Activated T-cell treated with anti-CD3 and anti-CD28 coated beads, Interleukin-2, amount 50 U/mL, for 4 hours (primary cell): Measurements from ENCODE around the gene VCPKMT. TPM values are rescaled to one million over a fixed set of nuclear protein-coding genes. Genes with fewer than 3 reads are reported as not detected.

Source experiments
- ATAC-seq, 2 donors: fragments of 200-7000 bp; cut with Tn5 transposase; one replicate each; pipeline ENCODE4 v1.10.0; 2021
- DNase-seq: peaks from one replicate; pipeline ENCODE4 v3.0.0-alpha.2; 2020
- H3K27me3 Mint-ChIP-seq: one replicate; pipeline ENCODE4 v1.8.0; 2021; ENCODE audit warnings: low read depth, mixed read lengths
- H3K36me3 Mint-ChIP-seq: one replicate; pipeline ENCODE4 v1.8.0; 2022; ENCODE audit warnings: mixed read lengths; ENCODE audit not compliant: insufficient read depth
- H3K4me1 Mint-ChIP-seq: one replicate; pipeline ENCODE4 v1.8.0; 2021; ENCODE audit warnings: low read depth, mixed read lengths
- H3K4me3 Mint-ChIP-seq: one replicate; pipeline ENCODE4 v1.8.0; 2021; ENCODE audit warnings: mild to moderate bottlenecking, moderate library complexity, mixed read lengths
- H3K9me3 Mint-ChIP-seq: one replicate; pipeline ENCODE4 v1.8.0; 2021; ENCODE audit warnings: mixed read lengths
- total RNA-seq, 3 donors: library from RNA; stranded (reverse); gene quantifications; one replicate each; pipeline ENCODE4 v1.2.1, GENCODE V29; 2021

The VCPKMT gene
- total RNA-seq: 10 to 100 TPM; 16.0 to 21.8 (median 19.4) TPM

DNA sequence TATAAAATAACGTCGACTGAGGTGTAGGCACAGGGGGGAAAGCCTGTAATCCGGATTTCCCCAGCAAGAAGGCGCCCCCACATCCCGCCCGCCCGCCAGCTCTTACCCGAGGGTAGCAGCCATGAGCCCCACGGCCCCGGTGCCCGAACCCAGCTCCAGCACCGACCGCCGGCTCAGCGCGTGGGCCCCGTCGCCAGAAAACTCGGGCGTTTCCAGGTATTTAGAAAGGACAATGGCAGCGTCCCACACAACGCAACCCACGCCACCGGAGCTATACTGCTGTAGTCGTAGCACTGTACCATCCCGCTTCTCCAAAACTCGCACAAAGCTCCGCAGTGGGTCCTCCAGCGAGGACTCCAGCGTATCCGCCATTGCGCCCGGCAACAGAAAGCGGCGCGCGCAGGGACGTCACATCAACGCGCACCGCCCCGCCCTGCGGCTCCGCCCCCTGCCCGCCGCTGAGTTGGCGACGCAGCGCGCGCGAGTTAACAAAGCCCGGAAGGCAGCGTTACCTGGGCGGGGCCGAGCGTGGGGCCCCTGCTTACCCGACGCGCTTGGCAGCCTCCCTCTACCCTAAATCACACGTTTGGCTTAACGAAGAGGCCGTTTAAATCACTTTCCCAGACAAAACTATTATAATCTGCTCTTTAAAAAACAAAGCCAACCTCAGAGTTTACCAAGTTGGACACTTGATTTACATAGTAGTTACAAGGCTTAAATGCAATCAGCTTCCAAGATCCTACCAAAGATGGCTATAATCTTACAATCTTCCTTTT, at the start of gene VCPKMT:
TSS of gene VCPKMT (minus strand) at position 392 of the 776 bp plus-strand sequence. CDS start at position 372, 20 bp downstream.
- Mint-ChIP-seq H3K4me3 (peak within 1 kb of the TSS; percentile 95), H3K4me1 (peaks cover 31% of the 10 kb centered on the region), H3K9me3 (no peaks in the 10 kb centered on the region), H3K27me3 (no peaks in the 10 kb centered on the region), H3K36me3 (peaks cover 24% of the 10 kb centered on the region)
- DNase-seq: peak; percentile 96
- peak; percentile 99 for ATAC-seq

DNA sequence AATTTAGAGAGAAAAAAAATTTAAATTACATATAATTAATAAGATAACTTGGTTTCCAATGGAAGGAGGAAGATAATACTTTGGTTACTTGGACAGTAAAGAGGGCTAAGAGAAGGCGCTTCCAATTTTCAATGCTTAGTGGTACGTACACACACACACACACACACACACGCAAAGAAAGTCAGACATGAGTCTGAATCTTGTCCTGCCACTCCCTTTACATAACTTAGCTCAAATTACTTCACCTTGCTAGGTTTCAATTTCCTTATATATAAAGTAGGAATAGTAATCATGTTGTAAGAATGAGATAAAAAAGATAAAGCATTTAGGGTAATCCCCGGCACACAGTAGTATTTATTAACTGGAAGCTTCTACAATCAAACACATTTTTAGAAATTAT, 39.7 kb upstream of the VCPKMT start:
- ATAC-seq: no peak
- H3K4me1 Mint-ChIP-seq: no peaks in the 10 kb centered on the region
- H3K27me3 Mint-ChIP-seq: no peaks in the 10 kb centered on the region
- no peak for DNase-seq
- H3K36me3 Mint-ChIP-seq: peaks cover 15% of the 10 kb centered on the region
- no peak overlapping the region for H3K4me3 Mint-ChIP-seq
- no peaks in the 10 kb centered on the region for H3K9me3 Mint-ChIP-seq

DNA sequence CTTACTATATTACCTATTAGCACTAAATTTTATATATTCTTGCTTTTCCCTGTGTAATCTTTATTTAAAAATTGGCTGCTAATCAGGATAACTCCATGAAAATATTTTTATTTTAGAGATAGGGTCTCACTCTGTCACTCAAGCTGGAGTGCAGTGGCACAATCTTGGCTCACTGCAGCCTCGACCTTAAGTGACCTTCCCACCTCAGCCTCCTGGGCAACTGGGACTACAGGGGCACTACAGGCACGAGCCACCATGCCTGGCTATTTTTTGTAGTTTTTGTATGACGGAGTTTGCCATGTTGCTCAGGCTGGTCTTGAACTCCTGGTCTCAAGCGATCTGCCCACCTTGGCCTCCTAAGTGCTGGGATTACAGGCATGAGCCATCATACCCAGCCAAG, 32.4 kb upstream of the VCPKMT start:
- ATAC-seq: no peak
- Mint-ChIP-seq H3K4me3 (no peak overlapping the region), H3K27me3 (no peaks in the 10 kb centered on the region), H3K9me3 (no peaks in the 10 kb centered on the region), H3K4me1 (no peaks in the 10 kb centered on the region), H3K36me3 (peaks cover 24% of the 10 kb centered on the region)
- no peak for DNase-seq

DNA sequence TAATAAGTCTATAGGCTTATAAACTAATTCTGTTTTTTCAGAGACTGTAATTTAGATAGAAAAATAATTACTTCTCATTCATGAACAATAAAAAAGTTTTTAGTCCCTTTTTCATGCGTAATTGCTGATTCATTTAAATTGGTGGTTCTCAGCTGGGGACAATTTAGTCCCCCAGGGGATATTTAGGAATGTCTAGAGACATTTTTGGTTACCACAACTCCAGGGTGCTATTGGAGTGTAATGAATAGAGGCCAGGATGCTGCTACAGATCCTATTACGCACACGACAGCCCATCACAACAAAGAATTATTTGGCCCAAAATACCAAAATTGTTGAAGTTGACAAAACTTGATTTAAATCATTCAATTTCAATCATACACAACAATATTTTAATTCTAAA, 22.8 kb upstream of the VCPKMT start:
- ATAC-seq: no peak
- Mint-ChIP-seq H3K4me1 (no peaks in the 10 kb centered on the region), H3K27me3 (no peaks in the 10 kb centered on the region), H3K9me3 (no peaks in the 10 kb centered on the region), H3K36me3 (peaks cover 4% of the 10 kb centered on the region), H3K4me3 (no peak overlapping the region)
- no peak for DNase-seq

- H3K36me3 Mint-ChIP-seq: peaks cover 37% of the 10 kb centered on the region
- ATAC-seq: no peak
- no peaks in the 10 kb centered on the region for H3K9me3 Mint-ChIP-seq
- H3K27me3 Mint-ChIP-seq: no peaks in the 10 kb centered on the region
- no peak for DNase-seq
- no peaks in the 10 kb centered on the region for H3K4me1 Mint-ChIP-seq
- no peak overlapping the region for H3K4me3 Mint-ChIP-seq
These were observed 11.4 kb upstream of the VCPKMT start for GRCh38 chr14:50127802-50128201.

DNA sequence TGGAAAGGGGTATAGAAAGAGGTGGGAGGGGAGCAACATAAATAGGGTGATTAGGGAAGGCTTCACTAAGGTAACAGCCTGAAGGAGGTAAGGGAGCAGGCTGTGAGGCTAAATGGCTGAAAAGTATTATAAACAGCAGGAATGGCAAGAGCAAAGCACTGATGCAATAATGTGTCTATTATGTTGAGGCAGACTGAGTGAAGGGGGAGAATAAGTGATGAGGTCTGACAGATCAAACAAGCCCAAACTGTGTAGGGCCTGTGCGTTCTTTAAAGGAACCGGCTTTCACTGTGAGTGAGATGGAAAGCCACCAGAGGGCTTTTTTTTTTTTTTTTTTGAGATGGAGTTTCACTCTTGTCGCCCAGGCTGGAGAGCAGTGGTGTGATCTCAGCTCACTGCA, 6.7 kb upstream of the VCPKMT start:
- Mint-ChIP-seq H3K4me3 (no peak overlapping the region), H3K36me3 (peaks cover 22% of the 10 kb centered on the region), H3K27me3 (no peaks in the 10 kb centered on the region), H3K9me3 (no peaks in the 10 kb centered on the region), H3K4me1 (no peaks in the 10 kb centered on the region)
- no peak for ATAC-seq
- DNase-seq: no peak

DNA sequence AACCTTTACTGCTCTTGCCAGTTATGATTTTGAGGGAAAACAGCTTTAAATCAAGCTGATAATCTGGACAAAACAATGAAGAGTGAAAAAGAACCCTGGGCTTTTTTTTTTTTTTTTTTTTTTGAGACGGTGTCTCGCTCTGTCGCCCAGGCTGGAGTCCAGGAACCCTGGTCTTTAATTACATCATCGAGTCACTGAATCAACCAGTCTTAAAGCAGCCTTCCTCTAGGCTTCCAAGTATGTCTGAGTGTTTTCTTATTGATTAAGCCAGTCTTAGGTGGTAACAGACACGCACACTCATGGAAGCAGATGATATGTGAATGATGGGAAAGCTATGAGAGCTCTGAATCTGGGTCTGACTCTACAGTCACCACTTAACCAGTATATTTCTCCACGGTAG, 5.9 kb upstream of the VCPKMT start:
- ATAC-seq (no peak), DNase-seq (no peak)
- Mint-ChIP-seq H3K27me3 (no peaks in the 10 kb centered on the region), H3K9me3 (no peaks in the 10 kb centered on the region), H3K36me3 (peaks cover 19% of the 10 kb centered on the region), H3K4me3 (no peak overlapping the region), H3K4me1 (no peaks in the 10 kb centered on the region)

GRCh38 chr14:50121486-50121885, 5.1 kb upstream of the VCPKMT start:
- Mint-ChIP-seq H3K27me3 (no peaks in the 10 kb centered on the region), H3K36me3 (peaks cover 18% of the 10 kb centered on the region), H3K4me1 (peaks cover 6% of the 10 kb centered on the region), H3K4me3 (no peak overlapping the region), H3K9me3 (no peaks in the 10 kb centered on the region)
- no peak for DNase-seq
- no peak for ATAC-seq

GRCh38 chr14:50117456-50117855, 1.1 kb upstream of the VCPKMT start:
- ATAC-seq: no peak
- H3K36me3 Mint-ChIP-seq: peaks cover 19% of the 10 kb centered on the region
- no peaks in the 10 kb centered on the region for H3K9me3 Mint-ChIP-seq
- H3K4me3 Mint-ChIP-seq: no peak overlapping the region
- no peak for DNase-seq
- peaks cover 31% of the 10 kb centered on the region for H3K4me1 Mint-ChIP-seq
- no peaks in the 10 kb centered on the region for H3K27me3 Mint-ChIP-seq

DNA sequence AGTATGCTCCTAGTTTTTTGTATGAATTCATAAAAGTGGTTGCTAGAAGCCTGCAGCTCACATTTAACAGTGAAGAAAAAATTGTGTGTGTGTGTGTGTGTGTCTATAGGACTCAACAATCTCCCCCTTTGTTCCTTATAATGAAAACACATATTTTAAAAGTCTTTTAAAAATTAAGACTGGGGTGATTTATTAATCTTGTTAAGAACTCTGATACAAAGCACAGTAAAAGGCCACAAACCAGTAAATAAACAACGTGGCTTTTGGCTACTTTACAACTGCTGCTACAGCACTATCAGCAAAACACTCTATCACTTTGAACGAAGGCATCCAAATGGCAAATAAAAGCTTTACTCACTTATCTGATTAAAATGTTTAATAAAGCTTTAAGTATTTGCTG, 594 bp upstream of the VCPKMT start:
- ATAC-seq (no peak), DNase-seq (no peak)
- Mint-ChIP-seq H3K36me3 (peaks cover 21% of the 10 kb centered on the region), H3K9me3 (no peaks in the 10 kb centered on the region), H3K4me1 (peaks cover 31% of the 10 kb centered on the region), H3K4me3 (peak overlapping the region; percentile 95), H3K27me3 (no peaks in the 10 kb centered on the region)

DNA sequence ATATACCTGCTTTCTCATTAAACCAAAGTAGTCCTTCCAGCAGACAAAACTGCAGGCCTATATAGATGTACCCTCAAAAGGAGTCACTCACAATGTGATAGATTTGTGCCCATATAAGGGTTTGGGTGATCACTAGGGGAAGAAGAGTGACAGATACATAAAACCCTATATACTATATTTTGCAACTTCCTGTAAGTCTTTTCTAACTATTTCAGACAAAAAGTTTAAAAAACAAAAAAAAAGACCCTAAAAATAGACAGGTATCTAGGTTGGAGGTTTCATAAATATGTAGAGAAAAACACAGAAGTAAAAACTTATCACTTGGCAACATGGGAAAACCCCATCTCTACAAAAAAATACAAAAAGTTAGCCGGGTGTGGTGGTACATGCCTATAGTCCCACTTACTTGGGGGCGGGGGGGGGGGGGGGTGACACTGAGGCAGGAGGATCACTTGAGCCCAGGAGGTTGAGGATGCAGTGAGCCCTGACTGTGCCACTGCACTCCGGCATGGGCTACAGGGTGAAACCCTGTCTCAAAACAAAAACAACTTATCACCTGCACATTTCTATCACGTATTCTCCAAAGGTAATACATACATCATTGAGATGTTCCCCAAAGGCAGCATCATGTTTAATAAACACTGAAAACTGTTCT, 2.9 kb downstream of the VCPKMT start:
- Mint-ChIP-seq H3K9me3 (no peaks in the 10 kb centered on the region), H3K4me3 (peak overlapping the region; percentile 16), H3K4me1 (peaks cover 38% of the 10 kb centered on the region), H3K36me3 (peaks cover 38% of the 10 kb centered on the region), H3K27me3 (no peaks in the 10 kb centered on the region)
- no peak for ATAC-seq
- DNase-seq: no peak

- peak; percentile 48 to 60 for ATAC-seq
- peaks cover 35% of the 10 kb centered on the region for H3K36me3 Mint-ChIP-seq
These were observed 5.9 kb downstream of the VCPKMT start for GRCh38 chr14:50110323-50111037.

DNA sequence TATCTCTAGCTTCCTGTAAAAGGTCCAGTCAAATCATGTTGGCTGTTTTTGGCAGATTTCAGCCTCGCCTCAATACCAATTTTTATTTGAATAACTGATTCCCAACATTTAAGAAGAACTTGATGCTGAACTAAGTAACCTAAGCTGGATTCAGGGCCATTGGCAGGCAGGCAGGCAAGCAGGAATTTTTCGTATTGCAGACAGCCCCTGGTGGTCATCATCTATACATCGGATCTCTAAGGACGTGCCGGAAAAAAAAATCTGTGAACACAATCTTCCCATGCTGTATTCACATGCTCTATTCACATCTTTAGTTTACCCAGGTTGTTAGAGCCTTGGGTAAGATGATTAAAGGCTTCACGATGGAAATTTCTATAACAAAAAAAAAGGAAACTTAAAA, 7.0 kb downstream of the VCPKMT start:
- H3K4me3 Mint-ChIP-seq: no peak overlapping the region
- H3K36me3 Mint-ChIP-seq: peaks cover 32% of the 10 kb centered on the region
- H3K9me3 Mint-ChIP-seq: no peaks in the 10 kb centered on the region
- no peak for DNase-seq
- peaks cover 22% of the 10 kb centered on the region for H3K4me1 Mint-ChIP-seq
- no peaks in the 10 kb centered on the region for H3K27me3 Mint-ChIP-seq
- ATAC-seq: no peak

More at GRCh38 chr14:50110323-50111037, 5.9 kb downstream of the VCPKMT start:
- H3K27me3 Mint-ChIP-seq: no peaks in the 10 kb centered on the region
- H3K9me3 Mint-ChIP-seq: no peaks in the 10 kb centered on the region
- peaks cover 27% of the 10 kb centered on the region for H3K4me1 Mint-ChIP-seq
- DNase-seq: no peak
- H3K4me3 Mint-ChIP-seq: no peak overlapping the region

DNA sequence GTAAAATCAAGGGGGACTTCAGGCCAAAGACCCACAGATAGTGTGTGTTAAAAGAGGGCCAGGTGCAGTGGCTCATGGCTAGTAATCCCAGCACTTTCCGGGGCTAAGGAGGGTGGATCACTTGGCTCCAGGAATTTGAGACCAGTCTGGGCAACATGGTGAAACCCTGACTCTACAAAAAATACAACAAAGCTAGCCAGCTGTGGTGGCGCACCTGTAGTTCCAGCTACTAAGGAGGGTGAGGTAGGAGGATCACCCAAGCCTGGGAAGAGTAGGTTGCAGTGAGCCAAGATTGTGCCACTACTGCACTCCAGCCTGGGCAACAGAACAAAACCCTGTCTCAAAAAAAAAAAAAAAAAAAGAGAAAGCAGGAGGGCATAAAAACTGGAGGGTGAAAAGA, 8.5 kb downstream of the VCPKMT start:
- Mint-ChIP-seq H3K4me3 (no peak overlapping the region), H3K27me3 (no peaks in the 10 kb centered on the region), H3K36me3 (peaks cover 27% of the 10 kb centered on the region), H3K9me3 (no peaks in the 10 kb centered on the region), H3K4me1 (peaks cover 27% of the 10 kb centered on the region)
- ATAC-seq (no peak), DNase-seq (no peak)
